ENCODE data around the gene CCR5.
A peak's percentile ranks its signal among the peaks of the same experiment; 100 is the strongest.

The CCR5 gene

DNA sequence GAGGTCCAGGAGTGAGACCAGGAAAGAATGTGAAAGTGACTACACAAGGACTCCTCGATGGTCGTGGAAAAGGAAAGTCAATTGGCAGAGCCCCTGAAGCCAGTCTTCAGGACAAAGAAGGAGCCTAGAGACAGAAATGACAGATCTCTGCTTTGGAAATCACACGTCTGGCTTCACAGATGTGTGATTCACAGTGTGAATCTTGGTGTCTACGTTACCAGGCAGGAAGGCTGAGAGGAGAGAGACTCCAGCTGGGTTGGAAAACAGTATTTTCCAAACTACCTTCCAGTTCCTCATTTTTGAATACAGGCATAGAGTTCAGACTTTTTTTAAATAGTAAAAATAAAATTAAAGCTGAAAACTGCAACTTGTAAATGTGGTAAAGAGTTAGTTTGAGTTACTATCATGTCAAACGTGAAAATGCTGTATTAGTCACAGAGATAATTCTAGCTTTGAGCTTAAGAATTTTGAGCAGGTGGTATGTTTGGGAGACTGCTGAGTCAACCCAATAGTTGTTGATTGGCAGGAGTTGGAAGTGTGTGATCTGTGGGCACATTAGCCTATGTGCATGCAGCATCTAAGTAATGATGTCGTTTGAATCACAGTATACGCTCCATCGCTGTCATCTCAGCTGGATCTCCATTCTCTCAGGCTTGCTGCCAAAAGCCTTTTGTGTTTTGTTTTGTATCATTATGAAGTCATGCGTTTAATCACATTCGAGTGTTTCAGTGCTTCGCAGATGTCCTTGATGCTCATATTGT, 10.8 kb upstream of the CCR5 start:
- DNase-seq = no peak

DNA sequence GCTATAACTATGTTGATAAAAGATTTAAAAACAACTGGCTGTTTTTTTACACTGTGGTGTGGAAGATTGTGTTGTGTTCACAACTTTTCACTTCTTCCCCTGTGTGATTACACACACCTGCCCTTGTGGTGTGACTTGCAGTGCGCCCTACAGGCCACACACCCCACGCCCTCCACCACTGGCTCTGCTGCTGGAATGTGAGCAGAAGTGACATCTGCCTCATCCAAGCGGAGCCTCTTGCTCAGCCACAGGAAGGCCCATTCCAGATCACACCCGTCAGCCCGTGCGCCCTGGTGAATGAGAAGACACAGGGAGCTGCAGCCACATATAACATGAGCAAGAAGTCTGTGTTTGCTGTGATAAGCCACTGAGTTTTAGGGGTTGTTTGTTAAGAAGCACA, 9.8 kb upstream of the CCR5 start:
- DNase-seq = no peak

DNA sequence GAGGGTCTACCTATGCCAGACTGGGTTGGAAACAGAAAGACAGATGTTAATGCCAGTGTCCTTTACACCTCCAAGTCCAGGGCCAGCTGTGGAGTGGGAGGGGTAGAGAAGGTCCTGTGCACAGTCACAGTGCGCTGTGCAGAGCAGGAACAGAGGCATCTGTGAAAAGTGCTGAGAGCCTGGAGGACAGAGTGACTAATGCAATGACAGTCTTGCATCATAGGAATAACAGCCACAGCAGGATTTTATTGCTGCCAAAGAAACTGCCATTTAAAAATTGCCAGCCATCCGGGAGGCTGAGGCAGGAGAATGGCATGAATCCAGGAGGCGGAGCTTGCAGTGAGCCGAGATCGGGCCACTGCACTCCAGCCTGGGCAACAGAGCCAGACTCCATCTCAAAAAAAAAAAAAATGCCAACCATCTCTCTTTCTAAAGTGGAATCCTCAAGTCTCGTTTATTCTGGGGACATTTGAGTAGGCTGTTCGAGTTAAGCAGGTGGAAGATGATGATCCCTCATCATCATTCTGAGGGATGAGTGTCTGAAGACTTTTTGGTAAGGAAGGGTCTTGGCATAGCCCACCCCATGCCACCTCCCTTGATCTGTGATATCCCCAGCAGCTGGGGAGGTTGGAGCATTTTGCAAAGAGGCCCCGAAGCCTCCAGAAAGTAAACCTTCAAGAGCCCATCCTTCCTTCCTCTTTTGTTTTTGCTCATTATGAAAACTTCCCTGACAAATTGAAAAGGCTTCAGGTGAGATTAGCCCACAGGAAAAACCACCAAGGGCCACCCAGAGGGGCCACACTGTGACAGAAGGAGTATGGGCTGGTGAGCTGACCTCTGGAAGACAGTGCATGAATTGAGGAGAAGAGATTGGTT, 9.1 kb upstream of the CCR5 start:
- no peak for DNase-seq

DNA sequence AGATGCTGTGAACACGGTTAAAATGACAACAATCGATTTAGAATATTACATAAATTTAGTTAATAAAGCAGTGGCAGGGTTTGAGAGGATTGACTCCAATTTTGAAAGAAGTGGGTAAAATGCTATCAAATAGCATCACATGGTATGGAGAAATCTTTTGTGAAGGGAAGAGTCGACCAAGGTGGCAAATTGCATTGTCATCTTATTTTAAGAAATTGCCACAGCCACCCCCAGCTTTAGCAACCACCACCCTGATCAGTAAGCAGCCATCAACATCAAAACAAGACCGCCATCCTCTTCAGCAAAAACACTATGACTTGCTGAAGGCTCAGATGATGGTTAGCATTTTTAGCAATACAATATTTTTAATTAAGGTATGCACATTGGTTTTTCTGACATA, 5.7 kb upstream of the CCR5 start:
- no peak for DNase-seq

DNA sequence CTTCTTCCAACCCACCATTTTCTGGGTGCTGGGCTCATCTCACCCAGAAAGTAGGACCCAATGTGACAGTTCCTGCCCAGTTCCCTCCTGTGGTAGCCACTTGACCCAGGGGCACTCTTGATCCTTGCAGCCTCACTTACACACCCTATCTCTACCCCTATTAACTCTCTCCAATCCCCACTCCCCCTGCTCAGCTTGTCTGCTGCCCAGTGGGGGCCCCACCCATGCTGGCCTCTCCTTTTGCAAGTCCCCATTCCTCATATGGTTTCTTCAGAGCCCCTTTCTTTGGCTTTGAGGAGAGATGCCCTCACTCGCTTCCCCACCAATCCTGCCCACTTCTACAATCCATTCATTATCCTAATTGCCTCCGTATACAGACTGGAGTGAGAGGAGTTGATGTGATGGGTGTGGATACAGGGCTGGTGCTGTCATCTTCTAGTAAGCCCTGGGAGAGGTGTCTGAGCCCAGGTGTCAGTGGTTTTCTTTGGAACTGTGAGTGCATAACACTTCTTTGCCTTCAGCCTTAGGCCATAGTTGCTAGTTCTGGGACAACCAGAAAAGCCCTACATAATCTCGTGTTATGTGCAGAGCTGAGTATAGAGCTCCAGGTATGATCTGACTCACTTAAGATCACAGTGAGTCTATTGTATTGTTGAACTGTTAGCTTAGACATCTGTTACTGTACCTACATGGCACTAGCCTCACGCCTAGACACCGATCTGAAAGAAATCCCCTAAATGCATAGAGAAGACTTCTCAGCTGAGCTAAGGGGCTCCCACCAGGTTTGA, 4.8 kb upstream of the CCR5 start:
- DNase-seq = no peak

DNA sequence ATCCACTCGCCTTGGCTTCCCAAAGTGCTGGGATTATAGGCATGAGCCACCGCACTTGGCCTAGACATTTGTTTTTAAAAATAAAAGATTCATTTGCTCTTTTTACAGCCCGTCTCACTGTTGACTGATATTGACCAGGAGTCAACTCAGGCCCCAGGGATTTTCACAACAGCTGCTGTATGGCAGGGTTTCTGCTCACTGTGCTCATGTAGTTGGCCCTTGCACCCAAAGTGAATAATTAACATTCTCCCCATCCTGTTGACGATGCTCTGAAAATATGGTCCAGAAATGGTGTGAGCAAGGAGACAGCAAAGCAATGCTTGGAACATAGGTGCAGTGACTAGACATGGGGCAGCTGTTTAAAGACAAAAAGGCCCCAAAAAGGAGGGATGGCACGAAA, 2.9 kb upstream of the CCR5 start:
- DNase-seq = no peak

DNA sequence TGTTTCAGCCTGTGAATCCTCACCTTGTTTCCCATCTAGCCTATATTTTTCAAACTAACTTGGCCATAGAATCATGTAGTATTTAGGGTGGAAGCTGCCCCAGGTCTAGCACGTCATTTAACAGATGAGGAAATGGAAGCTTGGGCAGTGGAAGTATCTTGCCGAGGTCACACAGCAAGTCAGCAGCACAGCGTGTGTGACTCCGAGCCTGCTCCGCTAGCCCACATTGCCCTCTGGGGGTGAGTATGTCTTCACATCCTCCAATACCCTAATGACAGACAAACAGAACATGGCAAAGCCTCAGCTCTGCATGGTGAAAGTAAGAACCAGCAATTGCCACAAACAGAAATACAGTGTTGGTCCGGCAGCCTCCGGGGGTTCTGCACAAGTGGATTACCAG, 2.2 kb upstream of the CCR5 start:
- peak; percentile 36 to 58 for DNase-seq

DNA sequence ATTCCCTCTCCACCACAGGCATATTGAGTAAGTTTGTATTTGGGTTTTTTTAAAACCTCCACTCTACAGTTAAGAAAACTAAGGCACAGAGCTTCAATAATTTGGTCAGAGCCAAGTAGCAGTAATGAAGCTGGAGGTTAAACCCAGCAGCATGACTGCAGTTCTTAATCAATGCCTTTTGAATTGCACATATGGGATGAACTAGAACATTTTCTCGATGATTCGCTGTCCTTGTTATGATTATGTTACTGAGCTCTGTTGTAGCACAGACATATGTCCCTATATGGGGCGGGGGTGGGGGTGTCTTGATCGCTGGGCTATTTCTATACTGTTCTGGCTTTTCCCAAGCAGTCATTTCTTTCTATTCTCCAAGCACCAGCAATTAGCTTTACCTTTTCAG, 1.6 kb upstream of the CCR5 start:
- DNase-seq = no peak

DNA sequence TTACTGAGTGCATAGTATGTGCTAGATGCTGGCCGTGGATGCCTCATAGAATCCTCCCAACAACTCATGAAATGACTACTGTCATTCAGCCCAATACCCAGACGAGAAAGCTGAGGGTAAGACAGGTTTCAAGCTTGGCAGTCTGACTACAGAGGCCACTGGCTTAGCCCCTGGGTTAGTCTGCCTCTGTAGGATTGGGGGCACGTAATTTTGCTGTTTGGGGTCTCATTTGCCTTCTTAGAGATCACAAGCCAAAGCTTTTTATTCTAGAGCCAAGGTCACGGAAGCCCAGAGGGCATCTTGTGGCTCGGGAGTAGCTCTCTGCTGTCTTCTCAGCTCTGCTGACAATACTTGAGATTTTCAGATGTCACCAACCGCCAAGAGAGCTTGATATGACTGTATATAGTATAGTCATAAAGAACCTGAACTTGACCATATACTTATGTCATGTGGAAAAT, 1.0 kb upstream of the CCR5 start:
- DNase-seq = no peak

DNA sequence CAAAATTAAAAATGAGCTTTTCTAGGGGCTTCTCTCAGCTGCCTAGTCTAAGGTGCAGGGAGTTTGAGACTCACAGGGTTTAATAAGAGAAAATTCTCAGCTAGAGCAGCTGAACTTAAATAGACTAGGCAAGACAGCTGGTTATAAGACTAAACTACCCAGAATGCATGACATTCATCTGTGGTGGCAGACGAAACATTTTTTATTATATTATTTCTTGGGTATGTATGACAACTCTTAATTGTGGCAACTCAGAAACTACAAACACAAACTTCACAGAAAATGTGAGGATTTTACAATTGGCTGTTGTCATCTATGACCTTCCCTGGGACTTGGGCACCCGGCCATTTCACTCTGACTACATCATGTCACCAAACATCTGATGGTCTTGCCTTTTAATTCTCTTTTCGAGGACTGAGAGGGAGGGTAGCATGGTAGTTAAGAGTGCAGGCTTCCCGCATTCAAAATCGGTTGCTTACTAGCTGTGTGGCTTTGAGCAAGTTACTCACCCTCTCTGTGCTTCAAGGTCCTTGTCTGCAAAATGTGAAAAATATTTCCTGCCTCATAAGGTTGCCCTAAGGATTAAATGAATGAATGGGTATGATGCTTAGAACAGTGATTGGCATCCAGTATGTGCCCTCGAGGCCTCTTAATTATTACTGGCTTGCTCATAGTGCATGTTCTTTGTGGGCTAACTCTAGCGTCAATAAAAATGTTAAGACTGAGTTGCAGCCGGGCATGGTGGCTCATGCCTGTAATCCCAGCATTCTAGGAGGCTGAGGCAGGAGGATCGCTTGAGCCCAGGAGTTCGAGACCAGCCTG, 984 bp downstream of the CCR5 start:
- DNase-seq = no peak

DNA sequence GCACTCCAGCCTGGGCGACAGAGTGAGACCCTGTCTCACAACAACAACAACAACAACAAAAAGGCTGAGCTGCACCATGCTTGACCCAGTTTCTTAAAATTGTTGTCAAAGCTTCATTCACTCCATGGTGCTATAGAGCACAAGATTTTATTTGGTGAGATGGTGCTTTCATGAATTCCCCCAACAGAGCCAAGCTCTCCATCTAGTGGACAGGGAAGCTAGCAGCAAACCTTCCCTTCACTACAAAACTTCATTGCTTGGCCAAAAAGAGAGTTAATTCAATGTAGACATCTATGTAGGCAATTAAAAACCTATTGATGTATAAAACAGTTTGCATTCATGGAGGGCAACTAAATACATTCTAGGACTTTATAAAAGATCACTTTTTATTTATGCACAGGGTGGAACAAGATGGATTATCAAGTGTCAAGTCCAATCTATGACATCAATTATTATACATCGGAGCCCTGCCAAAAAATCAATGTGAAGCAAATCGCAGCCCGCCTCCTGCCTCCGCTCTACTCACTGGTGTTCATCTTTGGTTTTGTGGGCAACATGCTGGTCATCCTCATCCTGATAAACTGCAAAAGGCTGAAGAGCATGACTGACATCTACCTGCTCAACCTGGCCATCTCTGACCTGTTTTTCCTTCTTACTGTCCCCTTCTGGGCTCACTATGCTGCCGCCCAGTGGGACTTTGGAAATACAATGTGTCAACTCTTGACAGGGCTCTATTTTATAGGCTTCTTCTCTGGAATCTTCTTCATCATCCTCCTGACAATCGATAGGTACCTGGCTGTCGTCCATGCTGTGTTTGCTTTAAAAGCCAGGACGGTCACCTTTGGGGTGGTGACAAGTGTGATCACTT, 2.0 kb downstream of the CCR5 start:
- no peak for DNase-seq

DNA sequence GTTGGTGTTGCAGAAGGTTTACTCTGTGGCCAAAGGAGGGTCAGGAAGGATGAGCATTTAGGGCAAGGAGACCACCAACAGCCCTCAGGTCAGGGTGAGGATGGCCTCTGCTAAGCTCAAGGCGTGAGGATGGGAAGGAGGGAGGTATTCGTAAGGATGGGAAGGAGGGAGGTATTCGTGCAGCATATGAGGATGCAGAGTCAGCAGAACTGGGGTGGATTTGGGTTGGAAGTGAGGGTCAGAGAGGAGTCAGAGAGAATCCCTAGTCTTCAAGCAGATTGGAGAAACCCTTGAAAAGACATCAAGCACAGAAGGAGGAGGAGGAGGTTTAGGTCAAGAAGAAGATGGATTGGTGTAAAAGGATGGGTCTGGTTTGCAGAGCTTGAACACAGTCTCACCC, 4.0 kb downstream of the CCR5 start:
- DNase-seq = no peak

DNA sequence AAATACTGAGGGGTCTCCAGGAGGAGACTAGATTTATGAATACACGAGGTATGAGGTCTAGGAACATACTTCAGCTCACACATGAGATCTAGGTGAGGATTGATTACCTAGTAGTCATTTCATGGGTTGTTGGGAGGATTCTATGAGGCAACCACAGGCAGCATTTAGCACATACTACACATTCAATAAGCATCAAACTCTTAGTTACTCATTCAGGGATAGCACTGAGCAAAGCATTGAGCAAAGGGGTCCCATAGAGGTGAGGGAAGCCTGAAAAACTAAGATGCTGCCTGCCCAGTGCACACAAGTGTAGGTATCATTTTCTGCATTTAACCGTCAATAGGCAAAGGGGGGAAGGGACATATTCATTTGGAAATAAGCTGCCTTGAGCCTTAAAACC, 4.5 kb downstream of the CCR5 start:
- DNase-seq = no peak

DNA sequence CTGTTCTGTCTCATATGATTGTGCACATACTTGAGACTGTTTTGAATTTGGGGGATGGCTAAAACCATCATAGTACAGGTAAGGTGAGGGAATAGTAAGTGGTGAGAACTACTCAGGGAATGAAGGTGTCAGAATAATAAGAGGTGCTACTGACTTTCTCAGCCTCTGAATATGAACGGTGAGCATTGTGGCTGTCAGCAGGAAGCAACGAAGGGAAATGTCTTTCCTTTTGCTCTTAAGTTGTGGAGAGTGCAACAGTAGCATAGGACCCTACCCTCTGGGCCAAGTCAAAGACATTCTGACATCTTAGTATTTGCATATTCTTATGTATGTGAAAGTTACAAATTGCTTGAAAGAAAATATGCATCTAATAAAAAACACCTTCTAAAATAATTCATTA, 5.1 kb downstream of the CCR5 start:
- DNase-seq = no peak

DNA sequence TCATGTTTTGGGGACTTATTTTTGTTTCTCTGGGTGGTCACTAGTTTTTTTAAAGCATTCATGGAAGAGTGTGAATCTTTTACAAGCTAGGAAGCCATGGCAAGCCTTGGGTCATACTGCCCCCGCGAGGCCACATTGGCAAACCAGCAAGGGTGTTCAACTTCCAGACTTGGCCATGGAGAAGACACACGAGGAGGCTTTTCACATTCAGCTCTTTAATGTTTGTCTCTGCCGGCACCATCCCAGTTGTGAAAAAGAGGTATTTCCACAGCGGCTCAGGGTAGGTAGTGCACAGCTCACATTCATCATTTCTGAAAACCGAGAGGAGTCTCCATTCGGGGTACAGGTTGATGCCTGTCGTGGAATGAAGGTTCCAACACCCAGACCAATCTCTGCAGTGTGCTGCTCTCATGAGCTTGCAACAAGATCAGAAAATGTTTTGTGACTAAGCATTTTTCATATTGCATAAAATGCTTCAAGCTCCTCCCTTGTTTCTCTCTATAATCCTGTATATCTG, 7.7 kb downstream of the CCR5 start:
- peak; percentile 49 to 65 for DNase-seq

DNA sequence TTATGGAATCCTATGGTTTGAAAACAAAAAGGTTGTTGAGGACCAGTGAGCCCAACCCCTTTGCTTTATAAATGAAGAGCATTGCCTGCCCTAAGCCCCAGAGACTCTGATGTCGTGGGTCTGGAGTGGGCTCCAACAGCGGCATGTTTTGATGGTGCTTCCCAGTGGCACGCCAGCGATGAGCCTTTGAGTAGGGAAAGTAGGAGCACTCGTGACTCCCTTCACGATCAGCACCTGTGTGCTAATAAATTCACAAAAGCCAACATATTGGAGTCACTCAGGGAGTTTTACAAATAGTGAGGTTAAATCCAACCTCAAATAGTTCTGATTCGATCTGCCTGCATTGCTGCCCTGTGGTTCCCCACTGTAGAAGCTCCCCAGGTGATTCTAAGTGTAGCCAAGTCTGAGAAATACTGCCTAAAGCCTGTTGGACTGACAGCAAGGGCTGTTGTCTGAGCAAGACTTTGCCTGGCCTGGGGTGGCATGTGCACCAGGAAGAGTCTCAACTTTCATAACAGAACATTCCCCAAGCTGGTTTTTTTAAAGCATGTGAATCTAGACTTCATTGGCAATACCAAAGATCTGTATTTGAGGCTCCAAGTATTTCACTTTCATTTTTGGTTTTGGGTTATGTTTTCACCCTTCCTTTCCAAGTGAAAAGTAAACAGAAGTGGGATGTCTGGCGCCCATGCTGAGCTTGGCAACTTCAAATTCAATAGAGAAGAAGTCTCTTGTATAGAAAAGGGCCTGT, 9.9 kb downstream of the CCR5 start:
- no peak for DNase-seq

DNA sequence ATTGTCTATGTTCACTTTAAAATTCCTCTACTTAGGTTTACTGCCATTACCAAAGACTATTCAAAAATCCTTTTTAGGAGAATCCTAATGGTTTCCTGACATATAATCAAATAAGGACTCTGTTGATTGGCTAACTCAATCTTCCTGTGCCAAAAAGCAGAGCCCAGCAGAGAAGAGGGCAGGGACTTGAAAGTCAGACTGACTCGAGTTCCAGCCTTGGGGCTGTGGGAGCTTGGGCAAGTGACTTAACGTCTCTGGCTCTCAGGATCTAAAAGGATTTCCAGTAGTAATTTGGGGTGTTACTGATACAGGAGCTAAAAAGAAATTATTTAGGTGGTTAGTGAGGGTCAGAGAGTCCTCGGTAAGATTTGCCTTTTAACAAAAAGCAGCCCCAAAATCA, 10.9 kb downstream of the CCR5 start:
- no peak for DNase-seq

DNA sequence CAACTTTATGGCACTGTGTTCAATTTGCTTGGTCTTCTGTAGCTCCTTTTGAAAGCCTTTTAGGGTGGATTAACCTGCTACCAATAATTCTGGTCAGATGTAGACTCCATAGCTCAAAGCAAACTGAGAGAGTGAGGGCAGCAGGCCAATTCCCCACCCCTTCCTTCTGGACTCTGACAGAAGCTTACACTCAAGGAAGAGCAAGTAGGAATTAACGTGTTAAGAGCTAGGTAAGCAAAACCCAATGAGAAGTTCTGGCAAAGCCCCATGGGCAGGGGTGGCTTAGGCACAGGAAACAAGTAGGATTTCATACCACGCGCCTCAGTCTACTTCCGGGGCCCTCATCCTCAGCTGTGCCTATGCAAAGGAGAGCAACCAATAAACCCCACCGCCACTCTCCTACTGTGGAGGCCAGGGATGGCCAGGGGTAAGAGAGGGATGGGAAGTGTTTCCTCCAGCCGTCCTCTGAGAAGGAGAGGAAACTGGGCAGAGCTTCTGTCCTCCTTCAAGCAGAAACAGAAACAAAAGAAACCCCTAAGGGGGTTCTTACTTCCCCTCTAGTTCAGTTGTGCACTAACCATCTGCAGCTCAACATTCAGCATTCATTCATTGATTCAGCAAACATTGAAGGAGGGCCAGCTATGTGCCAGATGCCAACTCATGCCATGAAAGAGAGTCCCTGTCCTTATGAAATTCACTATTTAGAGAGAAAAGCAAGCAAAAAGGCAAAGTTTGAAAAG, 12.6 kb downstream of the CCR5 start:
- no peak for DNase-seq

DNA sequence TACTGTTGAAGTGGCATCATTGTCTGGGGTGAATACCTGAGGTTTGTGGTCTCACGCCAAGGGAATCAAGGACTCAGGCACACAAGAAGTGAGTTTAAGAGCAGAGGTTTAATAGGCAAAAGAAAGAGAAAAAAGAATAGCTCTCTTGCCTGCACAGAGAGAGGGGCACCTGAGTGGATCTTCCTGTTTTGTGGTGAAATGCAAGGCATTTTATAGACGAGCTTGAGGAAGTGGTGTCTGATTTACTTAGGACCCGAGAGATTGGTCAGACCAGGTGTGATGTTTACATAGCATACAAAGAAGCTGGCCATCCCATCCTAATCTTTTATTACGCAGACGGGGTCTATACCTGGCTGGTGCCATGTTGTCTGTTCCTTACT, 13.2 kb downstream of the CCR5 start:
- no peak for DNase-seq

DNA sequence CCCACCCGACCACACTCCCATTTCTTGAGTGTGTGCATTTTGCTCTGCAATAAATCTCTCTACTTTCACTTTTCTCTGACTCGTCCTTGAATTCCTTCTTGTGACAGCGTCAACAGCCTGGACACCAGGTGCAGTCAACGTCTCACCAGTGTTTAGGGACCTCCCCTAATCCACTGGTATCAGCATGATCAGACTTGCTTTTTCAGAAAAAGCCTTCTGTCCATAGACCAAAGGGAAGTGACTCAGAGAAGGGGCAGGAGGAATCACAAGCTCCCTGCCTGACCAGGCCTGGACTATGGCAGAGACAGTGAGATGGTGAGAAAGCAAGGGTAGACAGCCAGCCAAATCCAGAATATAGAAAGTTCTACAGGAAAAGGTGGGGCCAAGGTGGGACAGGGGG, 15.5 kb downstream of the CCR5 start:
- no peak for DNase-seq

Measured in stimulated activated CD4-positive, alpha-beta T cell treated with anti-CD3 and anti-CD28 coated beads, Interleukin-4, amount 100 ng/mL, for 4 hours (primary cell).